Activated CD8-positive, alpha-beta memory T cell treated with anti-CD3 and anti-CD28 coated beads, Interleukin-2, amount 50 U/mL, for 48 hours (primary cell): ENCODE data around the gene HMX2.
A peak's percentile ranks its signal among the peaks of the same experiment; 100 is the strongest.

Experiments used
- DNase-seq: peaks from one replicate; pipeline ENCODE4 v3.0.0-alpha.2; 2020

HMX2 gene, protein sequence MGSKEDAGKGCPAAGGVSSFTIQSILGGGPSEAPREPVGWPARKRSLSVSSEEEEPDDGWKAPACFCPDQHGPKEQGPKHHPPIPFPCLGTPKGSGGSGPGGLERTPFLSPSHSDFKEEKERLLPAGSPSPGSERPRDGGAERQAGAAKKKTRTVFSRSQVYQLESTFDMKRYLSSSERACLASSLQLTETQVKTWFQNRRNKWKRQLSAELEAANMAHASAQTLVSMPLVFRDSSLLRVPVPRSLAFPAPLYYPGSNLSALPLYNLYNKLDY

DNA sequence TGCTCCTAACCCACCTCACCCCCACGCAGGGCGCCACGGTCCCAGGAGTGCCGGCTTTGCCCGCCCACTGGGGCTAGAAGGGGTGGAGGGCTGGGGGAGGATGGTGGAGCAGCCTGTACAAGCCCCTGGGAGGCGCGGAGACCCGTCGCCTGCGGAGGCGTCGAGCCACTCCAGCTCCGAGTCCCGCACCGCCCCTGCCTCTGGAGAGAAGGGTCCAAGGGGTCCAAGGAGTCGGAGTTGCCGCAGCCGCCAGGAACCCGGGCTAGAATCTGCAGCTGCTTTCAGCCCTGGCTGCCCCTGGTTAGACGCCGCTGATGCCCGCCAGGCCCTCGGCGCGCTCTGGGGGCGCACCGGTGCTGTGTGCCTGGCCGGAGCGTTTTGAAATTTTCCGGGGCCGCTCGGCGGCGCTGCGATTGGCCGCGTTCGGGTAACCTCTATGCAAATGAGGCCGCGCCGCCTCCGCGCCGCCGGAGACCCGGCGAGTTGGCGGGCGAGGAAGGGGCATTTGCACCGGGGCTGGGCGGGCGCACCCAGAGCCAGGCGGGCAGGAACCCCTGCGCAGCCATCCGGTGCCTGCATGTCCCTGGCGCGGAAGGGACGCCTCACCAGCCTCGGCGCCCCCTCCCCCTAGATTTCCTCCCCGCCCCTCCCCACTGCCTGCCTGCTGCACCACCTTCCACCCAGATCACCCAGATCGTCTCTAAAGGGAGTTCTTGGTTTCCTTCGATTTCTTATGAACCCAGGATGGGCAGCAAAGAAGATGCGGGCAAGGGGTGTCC is at the start of gene HMX2:
TSS of gene HMX2 (plus strand) at position 502 of the 779 bp plus-strand sequence. CDS start at position 745, 243 bp downstream.
- peak; percentile 77 for DNase-seq

DNA sequence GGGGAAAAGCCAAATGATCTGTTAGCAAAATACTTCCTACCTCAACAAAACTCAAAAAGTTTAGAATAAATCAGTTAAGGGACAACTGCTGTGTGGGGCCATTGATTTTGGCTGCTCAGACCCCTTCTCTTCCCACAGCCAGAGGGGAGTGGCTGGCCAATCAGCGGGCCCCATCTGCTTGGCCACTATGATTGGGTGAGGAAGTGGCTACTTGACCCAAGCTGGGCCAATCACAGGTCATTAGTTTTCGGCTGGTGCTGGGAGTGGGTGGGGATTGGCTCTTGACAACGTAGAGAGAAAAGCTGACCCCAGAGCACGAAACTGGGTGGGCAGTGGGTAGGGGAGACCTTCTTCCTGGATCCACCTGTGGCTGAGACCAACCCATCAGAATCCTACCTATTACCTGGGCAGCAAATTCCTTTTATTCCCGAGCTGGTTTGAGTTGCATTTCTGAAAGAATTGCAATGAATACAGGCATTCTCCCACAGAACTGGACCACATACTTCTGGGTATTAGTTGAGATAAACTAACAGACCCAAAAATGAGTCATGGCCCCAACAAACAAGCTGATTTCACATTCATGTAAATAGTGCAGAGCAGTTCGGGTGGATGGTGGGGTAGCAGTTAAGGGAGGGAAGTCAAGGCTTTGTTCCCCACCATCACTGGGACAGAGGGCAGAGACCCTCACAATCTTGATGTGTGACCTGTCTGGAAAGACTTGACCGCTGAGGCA is 47.7 kb upstream of the HMX2 start:
- no peak for DNase-seq

DNA sequence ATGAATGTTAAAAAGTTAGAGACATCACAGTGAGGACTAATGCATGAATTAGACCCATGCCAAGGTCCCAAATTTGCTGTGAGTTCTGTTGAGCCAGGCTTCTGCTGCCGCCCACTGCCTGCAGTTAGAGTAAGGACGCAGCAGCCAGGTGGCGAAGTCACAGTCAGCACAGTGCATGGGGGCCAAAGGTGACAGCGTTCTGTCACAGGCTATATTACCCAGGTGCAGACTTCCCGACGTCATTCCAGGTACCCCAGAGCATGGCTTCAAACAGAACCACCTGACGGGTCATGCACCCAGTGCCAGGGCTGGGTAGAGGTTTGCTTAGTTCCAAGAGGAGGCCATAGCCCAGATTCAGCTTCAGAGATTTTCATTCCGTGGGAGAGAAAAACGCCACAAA is 46.1 kb upstream of the HMX2 start:
- DNase-seq, result no peak

DNA sequence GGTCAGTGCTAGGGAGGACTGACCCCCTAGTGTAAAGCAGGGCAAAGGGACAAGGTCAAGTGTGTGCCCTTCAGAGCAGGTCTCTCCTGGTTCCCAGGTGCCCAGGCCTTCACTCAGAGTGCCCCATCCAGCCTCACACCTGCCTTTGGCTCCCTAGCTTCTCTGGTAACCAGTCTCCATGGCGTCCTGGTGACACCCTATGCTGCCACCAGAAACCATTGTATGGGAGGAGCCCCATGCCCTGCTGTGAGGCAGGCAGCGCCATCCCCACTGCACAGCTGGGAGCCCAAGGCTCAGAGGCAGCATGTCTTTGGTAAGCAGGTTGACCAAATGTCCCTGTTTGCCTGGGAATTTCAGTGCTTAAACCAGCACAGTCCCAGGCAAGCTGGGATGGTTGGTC is 45.3 kb upstream of the HMX2 start:
- DNase-seq, result no peak

DNA sequence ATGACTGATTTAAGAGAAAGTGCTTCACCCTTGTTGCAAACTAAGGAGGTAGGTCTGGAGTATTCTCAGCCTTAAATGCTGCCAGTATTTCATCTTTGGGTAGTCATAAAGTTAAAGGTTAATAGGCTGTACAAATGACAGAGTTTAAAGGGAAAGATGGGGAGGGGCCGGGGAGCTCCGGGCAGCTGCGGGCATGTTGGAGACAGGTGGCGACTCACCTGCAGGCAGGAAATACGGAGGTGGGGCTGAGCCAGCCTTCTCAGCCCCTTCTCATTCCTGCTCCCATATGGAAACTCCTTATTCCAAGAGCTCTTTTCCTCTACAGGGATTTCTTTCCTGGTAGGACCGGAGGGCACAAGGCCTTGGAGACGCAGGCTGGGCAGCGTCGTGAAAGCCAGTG is 44.0 kb upstream of the HMX2 start:
- no peak for DNase-seq

DNA sequence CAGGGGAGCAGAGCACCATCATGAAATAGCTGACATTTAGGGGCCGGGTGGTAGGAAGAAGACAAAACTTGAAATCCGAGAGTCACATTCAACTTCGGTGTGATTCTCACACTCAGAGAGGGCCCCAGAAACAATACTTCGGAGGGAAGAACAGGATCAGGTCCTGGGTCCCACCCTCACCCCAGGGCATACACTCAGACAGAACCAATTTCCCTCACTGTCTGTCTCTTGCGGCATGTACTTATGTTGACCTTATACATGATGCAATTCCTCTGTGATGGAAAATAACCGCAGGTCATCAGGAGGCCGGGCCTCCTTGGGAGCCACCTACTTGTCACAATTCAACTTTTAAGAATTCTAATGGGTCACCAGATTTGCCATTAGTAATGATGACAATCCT is 38.5 kb upstream of the HMX2 start:
- no peak for DNase-seq

DNA sequence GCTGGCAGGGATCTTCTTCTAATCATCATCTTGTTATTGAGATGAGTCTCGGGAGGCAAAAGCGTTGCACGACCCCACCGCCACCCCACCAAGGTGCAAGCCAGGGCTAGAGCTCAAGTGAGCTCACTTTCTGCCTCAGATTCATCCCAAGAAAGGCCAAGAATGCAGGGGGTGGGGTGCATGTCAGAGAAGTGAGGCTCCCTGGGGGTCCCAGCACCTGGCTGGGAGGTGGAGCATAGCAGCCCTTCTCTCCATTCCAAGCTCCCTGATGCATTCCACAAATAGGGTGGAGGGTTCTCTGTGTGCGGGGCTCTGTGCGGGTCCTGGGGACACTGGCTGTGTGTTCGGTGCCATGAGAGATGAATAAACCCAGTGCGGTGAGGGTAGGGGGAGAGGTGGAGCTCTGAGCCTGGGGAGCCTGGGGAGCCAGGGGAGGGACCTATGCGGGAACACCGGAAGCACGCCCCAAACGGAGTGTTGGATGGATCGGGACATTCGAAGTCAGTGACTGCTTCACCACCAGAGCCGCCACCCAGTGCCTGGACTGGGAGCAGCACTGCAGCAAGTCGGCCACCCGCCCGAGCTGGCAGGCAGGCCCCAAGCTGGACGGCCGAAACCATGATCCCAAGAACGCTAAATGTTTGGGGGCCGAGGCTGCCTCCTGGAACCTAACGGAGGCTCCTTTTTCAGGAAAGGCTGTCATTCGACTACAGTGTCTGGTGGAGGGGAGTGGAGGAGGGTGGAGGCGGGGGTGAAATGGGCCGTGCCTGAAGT is 30.1 kb upstream of the HMX2 start:
- no peak for DNase-seq

DNA sequence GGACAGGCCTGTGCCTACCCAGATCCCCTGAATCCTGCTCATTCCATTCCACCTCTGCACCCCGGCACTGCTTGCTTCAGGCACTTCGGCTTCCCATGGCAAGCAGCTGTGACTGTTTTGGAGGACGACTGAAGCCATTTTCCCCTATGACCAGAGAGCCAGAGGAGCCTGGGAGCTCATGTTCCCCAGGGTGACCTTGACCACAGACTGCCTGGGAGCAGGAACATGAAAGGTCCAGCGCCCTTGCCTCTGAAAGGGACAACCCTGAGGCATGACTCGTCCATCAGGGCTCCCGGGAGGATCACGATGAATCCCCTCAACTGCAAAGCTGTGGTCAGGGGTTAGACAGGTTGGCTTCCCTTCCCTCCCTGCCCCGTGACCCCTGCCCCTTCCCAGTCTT is 28.9 kb upstream of the HMX2 start:
- DNase-seq, result no peak

DNA sequence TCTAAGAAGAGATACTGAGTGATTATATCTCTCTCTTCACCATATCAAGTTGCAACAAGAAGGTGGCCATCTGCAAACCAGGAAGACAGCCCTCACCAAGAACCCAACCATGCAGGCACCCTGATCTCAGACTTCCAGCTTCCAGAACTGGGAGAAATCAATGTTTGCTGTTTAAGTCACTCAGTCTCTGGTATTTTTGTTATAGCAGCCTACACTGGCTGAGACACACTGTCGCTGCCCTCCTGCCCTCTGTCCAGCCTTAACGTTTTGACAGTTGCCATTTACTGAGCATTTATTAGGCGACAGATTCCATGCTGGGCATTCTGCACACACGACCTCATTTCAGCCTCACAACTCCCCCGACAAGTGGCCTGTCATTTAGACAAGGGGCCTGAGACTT is 21.7 kb upstream of the HMX2 start:
- no peak for DNase-seq

DNA sequence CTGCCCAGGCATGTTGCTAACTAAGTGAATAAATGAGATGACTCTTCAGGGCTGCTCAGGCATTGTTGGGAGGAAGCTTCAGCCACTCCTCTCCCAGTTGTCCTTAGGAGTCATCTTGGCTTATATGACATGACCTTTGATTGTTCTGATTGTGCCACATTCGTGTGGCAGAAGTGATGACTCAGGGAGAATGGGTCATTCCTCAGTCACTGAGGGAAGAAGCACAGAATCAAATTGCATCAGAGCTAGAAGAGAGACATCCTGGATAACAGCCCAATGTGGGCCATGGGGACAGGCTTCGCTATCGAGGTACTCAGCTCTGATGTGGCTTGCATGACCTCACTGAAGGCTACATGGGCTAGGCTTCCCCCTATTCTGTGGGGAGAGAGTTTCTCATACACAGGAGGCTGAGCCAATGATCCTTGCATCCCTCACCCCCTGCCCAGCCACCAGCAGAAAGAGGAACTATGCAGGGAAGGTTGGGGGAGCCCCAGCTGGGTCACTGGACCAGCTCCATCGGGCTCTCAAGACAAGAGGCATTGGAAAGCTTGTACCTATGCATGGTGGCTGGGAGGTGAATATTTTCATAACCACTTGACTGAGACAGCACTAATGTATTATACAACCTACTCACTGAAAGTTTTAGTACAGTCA is 18.2 kb upstream of the HMX2 start:
- no peak for DNase-seq

DNA sequence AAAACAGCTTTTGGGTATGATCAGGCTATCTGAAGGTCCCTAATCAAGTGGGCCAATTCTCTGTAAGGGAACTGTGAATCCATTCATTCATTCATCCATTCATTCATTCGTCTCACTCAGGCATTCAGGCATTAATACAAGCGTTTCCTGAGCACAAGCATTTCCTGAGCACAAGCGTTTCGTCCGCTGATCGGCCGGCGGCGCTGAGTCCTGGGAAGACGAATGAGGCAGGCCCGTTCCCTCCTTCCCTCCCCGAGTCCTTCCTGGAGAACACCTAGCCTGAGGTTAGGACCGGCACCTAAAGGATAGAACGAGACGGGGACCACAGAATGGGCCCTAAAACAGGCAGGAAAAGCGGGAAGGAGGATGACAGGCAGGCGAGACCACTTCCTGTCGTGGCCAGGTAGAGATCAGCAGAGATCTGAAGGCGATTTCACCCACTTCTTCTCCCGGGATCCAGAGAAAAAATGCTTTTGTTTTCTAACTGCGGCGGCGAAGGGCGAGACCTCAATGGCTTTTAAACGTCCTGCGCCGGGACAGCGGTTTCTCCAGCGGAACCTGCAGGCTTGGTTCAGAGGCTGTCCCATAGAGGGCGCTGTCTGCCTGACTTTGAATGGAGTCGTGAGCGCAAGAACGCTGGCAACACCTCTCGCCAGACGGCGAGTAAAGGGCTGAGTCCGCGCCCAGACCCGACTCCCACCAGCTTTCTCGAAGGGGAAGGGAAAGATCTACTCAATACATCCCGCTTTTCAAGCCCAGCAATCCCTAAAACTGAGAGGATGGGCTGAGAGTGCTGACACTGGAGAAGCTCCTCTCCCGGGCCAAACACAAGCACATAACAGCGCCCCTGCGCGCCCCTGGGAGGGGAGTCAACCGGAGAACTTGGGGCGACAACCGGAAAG is 15.1 kb upstream of the HMX2 start:
- DNase-seq, result peak; percentile 93

DNA sequence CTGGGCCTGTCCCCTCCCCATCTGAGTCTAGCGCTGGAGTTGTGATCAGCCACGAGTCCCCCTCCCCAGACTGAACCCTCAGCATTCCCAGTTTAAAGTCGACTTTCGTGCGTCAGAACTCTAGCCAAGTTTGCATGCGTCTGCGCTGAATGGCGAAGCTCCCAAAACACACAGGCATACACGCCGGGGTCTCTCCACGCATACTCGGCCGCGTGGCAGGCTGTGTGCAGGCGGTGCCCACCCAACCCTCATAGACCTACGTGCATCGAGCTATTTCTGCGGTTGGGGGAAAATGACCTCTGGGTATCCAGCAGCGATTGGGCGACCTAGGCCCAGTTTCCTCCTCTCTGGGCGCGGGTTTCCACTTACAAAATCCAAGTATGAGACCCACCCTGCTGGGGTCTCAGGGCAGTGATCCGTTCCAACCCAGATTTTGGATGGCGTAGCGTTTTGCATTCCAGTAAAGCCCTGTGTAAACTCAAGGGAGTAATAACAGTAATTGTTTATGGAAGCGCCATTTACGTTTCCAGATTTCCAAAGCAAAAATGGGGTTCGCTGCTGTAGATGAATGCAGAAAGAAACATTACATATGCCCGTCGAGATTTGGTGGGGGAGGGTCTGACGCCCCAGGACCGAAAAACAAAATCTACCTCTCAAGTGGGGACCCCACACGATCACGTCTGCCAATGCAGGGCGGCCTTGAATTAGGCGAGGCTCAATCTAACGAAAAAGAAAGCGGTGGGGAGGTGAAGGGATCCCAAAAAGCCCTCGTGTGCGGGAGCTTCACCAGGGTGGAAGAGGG is 14.2 kb upstream of the HMX2 start:
- no peak for DNase-seq

DNA sequence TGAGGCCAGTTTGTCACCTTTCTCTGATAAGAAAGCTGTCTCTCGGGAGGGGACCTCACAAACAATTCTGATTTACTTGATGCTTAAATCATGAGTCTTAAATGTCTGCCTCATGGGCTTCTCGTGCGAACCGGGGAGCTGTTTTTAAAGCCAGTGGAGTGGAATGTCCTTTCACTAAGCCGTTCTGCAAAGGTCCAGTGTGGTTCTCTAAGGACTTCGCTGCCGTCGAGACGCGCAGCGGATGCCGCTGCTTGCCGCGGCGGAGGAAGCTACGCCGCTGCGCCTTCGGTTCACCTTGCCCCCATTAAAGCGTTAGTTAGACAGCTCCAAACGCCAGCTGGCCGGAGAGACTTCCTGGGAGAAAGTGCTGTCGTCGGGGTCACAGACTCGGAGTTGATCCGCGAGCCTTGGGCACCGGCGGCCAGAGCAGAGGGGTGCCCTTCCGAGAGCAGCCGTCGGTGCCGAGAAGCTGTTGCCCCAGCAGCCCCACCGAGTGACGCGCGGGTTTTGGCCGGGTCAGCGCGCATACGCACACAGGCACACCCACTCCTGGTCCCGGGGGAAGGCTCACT is 13.5 kb upstream of the HMX2 start:
- peak; percentile 63 for DNase-seq

DNA sequence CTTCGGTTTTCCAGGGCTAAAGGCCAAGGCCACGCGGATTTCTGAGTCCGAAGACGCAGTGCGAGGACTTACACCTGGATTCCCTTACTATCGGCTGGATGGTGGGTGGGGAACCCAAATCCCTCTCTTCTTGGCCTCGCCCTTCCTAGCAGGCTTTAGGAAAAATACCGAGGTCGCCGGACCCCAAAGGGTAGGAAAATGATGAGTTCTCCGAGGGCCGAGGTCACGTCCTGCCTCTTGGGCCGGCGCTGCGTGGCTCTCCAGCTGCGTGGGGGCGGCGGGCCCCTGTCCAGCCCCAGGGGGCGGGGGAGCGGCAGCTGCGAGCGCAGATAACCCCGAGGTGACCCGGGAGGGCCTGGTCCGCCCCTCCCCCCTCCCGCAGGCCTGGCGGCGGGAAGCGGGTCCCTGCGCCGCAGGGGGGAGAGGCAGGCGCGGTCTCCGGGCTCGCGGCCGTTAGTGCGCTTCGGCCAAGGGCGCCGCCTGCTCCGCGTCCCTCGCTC is 13.0 kb upstream of the HMX2 start:
- DNase-seq, result no peak

DNA sequence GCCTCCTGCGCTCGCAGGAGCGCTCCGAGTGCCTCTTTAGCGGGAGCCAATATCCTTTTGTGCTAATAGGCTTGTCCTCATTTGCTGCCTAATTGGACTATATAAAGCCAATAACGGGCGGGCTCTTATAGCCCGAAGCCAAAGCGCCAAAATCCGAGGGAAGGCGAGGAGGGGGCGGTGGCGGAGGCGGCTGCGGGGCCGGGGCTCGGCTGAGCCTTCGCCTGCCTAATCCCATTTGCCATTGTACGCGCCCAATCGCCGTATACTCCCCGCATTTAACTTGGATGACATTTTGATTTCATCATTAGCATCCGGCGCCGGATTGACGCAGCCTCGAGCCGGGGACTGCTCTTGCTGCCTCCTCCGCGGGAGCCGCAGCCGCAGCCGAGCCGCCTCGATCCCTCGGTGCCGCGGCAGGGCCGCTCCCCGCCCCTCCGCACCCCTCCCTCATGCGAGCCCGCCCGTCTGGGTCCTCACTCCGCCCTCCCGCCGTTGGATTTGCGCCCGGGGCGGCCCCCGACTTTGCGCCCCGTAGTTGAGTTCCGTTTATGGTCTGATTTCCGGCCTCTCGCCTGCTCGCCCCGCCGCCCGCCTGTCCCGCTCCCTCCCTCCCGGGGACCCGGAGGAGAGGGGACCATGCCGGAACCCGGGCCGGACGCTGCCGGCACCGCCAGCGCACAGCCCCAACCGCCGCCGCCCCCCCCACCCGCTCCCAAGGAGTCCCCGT is 12.4 kb upstream of the HMX2 start, which contains the start of gene HMX3:
TSS of gene HMX3 (plus strand) at position 556 of the 727 bp plus-strand sequence. CDS start at position 637, 81 bp downstream.
- DNase-seq, result peak; percentile 76

DNA sequence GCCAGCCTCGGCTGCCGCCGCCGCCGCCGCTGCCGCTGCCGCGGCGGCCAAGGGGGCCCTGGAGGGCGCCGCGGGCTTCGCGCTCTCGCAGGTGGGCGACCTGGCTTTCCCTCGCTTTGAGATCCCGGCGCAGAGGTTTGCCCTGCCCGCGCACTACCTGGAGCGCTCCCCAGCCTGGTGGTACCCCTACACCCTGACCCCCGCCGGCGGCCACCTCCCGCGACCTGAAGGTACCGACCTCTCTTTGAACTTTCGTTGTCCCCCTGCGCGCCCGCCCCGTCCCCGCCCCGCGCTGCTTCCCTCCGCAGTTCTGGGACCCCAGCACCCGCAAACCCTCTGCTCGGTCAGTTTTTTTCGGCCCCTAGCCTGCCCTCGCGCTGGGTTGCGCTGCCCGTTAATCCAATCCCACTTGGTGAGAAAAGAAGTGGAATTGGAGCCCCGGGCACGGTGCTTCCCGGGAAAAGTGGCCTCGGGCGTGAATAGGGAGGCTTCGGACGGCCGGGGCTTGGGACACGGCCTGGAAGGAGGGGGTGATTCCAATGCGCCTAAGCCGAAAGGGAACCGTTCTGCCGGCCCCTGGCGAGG is 11.6 kb upstream of the HMX2 start:
- DNase-seq, result peak; percentile 62

DNA sequence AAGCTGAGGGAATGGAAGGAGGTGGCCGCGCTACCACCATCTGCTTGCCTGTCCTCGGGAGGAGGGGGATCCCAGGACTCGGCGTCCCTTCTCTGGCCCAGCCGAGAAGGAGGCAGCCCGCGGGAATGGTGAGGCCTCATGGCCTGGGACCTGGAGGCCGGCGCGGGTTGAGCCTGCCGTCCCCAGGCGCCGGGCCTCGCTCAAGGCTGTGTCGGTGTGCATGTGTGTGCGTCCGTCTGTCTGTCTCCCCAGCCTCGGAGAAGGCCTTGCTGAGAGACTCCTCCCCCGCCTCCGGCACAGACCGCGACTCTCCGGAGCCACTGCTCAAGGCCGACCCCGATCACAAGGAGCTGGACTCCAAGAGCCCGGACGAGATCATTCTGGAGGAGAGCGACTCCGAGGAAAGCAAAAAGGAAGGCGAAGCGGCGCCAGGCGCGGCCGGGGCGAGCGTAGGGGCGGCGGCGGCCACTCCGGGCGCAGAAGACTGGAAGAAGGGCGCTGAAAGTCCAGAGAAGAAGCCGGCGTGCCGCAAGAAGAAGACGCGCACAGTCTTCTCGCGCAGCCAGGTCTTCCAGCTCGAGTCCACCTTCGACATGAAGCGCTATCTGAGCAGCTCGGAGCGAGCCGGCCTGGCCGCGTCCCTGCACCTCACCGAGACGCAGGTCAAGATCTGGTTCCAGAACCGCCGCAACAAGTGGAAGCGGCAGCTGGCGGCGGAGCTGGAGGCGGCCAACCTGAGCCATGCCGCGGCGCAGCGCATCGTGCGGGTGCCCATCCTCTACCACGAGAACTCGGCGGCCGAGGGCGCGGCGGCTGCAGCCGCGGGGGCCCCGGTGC is 10.9 kb upstream of the HMX2 start:
- DNase-seq, result peak; percentile 70

DNA sequence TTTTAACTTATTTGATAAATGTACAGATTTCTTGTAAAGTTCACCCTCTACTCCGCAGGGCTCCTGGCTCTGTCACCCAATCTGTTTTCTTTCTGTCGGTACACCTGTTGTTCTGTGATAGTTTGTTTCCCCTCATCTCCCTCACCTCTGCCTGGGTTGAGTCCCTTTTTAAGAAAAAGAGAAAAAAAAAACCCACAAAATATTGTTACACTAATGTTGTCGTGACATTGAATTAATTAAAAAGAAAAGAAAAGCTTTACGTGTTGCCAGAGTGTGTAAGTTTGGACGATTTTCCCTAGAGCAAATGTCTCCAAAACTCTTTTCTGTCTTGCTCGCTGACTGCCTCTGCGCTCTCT is 8.8 kb upstream of the HMX2 start:
- DNase-seq, result no peak
